DMS53 treated with DMSO at 0.1 percent for 48 hours (cell line): ENCODE data around the gene ACLY.
"Not testable (repeated sequence)": the region's sequence is repeated elsewhere in the genome, so short reads cannot be mapped to it uniquely, and the experiment has no call there.

Experiments
- DNase-seq: peaks from one replicate; lab custom pipeline; 2025; ENCODE audit not compliant: unreplicated experiment; lab: John Stamatoyannopoulos, UW

The ACLY gene

DNA sequence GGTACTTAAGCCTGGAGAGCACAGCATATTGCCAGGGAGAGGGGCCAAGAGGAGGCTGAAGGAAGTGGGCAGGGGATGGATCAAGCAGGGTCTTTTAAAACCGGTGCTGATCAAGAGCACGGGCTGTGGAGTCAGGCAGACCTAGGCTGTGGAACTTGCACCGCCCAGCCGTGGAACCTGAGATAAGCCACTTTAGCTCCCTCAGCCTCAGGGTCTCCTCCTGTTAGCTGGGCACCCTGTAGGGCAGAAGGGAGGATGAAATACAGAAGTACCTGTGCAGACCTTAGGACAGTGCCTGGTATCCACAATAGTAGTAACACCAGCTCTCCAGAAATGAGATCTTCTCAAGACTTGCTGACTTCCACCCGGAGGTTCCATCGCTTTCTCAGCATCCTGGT lies 20.9 kb upstream of the ACLY start:
- DNase-seq, result no peak

DNA sequence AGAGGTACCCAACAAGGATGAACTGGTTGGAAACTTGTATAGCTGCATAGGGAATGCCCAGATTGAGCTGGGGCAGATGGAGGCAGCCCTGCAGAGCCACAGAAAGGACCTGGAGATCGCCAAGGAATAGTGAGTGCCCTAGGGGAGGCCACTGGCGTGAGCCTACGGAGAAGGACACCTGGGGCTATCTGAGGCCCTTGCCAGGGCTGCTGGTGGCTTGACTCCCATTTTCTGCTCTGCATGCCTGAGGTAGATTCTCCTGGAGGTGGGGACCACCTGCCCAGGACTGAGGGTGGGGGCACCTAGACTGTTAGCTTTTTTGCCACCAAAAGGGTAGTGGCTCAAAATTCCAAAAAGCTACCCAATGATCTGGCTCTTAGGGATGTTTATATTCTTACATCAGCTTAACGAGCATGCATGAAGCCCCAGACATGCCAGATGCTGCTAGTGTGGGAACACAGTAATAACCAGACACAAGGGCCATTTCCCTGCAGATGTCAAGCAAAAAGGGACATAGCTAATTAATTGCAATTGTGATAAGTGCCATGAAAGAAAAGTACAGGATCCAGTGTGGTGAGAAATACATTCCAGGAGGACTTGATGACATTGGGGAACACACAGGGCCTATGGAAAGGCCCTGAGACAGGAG lies 20.4 kb upstream of the ACLY start:
- DNase-seq, result no peak

GRCh38 chr17:41937970-41938954 lies 19.5 kb upstream of the ACLY start:
- no peak for DNase-seq

GRCh38 chr17:41935641-41936040 lies 16.9 kb upstream of the ACLY start:
- DNase-seq, result no peak

- no peak for DNase-seq
These were observed 14.2 kb upstream of the ACLY start for GRCh38 chr17:41932816-41933389.

DNA sequence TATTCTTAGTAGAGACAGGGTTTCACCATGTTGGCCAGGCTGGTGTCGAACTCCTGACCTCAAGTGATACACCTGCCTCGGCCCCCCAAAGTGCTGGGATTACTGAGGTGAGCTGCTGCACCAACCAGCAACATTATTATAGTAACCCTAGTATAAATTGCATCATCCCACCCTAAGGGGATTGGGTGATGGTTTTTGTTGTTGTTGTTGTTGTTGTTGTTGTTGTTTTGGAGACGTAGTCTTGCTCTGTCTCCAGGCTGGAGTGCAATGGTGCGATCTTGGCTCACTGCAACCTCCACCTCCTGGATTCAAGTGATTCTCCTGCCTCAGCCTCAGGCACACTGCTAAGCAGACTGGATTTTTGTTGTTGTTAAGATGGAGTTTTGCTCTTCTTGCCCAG lies 13.0 kb upstream of the ACLY start:
- DNase-seq, result not testable (repeated sequence)

DNA sequence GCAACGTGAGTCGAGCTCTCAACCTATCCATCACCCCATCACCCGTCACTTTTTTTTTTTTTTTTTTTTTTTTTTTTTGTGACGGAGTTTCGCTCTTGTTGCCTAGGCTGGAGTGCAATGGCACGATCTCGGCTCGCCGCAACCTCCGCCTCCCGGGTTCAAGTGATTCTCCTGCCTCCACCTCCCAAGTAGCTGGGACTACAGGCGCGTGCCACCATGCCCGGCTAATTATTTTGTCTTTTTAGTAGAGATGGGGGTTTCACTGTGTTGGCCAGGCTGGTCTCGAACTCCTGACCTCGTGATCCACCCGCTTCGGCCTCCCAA lies 12.0 kb upstream of the ACLY start:
- not testable (repeated sequence) for DNase-seq

GRCh38 chr17:41930009-41930832 lies 11.5 kb upstream of the ACLY start, which contains the start of gene ODAD4:
ODAD4 (plus strand) TSS chr17:41930617; CDS start chr17:41930724, 107 bp downstream.
- peak; percentile 94 for DNase-seq

GRCh38 chr17:41928693-41929251 lies 10.0 kb upstream of the ACLY start:
- no peak for DNase-seq

GRCh38 chr17:41925991-41926590 lies 7.3 kb upstream of the ACLY start:
- no peak for DNase-seq

DNA sequence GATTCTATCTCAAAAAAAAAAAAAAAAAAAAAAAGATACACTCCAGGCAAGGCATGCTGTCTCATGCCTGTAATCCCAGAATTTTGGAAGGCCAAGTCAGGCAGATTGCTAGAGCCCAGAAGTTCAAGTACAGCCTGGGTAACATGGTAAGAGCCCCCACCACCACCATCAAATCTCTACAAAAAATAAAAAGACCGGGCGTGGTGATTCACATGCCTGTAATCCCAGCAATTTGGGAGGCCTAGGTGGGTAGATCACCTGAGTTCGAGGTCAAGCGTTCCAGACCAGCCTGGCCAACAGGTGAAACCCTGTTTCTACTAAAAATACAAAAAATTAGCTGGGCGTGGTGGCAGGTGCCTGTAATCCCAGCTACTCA lies 1.8 kb upstream of the ACLY start:
- DNase-seq, result no peak

GRCh38 chr17:41919840-41920579 lies 1.3 kb upstream of the ACLY start:
- DNase-seq, result no peak

DNA sequence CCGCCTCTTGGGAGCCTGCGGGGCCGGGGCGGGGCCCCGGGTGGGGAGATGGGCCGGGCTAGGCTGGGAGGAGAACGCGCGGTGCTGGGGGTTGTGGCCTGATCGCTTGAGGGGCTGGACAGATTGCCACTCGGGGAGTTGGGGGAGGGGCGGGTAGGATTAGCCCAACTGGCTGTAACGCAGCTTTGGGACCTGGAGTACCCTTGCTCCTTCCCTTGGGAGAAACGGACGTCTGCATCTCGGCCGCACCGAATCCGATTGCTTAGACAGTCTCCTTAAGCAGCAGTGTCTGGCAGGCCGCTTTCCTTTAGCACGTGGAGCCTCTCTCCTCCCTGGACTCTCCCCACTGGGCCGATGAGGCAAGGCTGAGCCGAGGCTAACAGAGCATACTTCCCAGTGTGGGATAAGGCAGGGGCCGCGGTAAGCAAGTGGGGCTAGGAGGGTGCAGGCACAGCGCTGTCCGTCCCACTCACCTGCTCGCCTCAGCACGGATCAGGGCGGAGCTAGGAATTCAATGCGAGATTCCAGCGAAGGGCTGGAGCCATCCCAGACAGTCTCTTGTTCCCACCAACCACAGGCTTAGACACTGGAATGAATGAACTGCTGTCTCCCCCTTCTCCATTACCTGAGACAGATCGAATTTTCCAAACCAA lies 540 bp upstream of the ACLY start:
- peak; percentile 61 for DNase-seq

- no peak for DNase-seq
These were observed 955 bp downstream of the ACLY start for GRCh38 chr17:41917679-41918313.

DNA sequence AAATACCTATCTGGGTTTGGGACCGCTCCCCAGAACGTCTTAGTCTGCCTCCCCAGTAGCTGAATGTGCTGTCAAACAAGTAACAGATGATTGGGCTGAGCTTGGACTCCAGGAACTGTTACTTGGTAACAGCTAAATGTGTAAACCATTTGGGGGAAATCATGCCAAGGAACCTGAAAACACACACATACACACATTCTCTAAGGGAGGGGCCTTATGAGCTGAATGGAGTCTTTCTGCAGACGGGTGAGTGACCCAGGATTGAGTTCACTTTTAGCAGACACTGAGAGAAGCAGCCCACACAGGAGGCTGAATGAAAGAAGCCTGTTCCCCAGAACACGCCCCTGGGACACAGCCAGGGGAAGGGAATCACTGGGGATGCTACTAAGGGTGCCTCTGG lies 1.6 kb downstream of the ACLY start:
- DNase-seq, result no peak

GRCh38 chr17:41915566-41915965 lies 3.2 kb downstream of the ACLY start:
- no peak for DNase-seq

GRCh38 chr17:41915020-41915419 lies 3.7 kb downstream of the ACLY start:
- no peak for DNase-seq

GRCh38 chr17:41914358-41914766 lies 4.4 kb downstream of the ACLY start:
- no peak for DNase-seq

GRCh38 chr17:41913798-41914197 lies 5.0 kb downstream of the ACLY start:
- no peak for DNase-seq
